Endothelial cell of umbilical vein (primary cell): Measurements from ENCODE around the gene KIF6. TPM values are rescaled to one million over a fixed set of nuclear protein-coding genes. Genes with fewer than 3 reads are reported as not detected.

Experiments used
- BruUV-seq: library from RNA; stranded (reverse); fragments of 400-500 nt; replicated peaks from 2 replicates; lab custom pipeline; 2021; lab: Mats Ljungman, UMichigan
- CTCF ChIA-PET: fragments of 300-600, 350-600 bp; sonication (Branson Sonifier 250); formaldehyde crosslinking; loops from one replicate; lab custom pipeline; 2021; ENCODE audit warnings: antibody characterized with exemption, inconsistent platforms; lab: Charles Lee
- POLR2A ChIA-PET: fragments of 300-600, 350-600 bp; sonication (Branson Sonifier 250); formaldehyde crosslinking; loops from one replicate; lab custom pipeline; 2021; ENCODE audit warnings: antibody characterized with exemption, inconsistent platforms; lab: Charles Lee
- DNase-seq: peaks from one replicate; pipeline ENCODE4 v3.0.0-alpha.2; 2011; ENCODE audit warnings: low read depth, low spot score
- FAIRE-seq: peaks from 2 replicates; lab custom pipeline; 2011; peaks lifted over from hg19 to GRCh38; lab: Jason Lieb, UNC
- H2AFZ ChIP-seq: 2 replicates; pipeline ENCODE4 v1.6.0; 2012; ENCODE audit warnings: low read depth, low read length, control low read depth, inconsistent platforms
- H3K27ac ChIP-seq: 2 replicates; pipeline ENCODE4 v1.5.1; 2011; ENCODE audit warnings: low read depth, mild to moderate bottlenecking, control low read depth, low read length, moderate library complexity; ENCODE audit not compliant: insufficient read depth
- H3K27me3 ChIP-seq, 2 experiments: 2 replicates each; pipeline versions ENCODE4 v1.6.0 to v1.6.1; 2011; ENCODE audit warnings: low read length in 2 of 2, mixed read lengths in 1 of 2; ENCODE audit not compliant: control insufficient read depth in 2 of 2, insufficient read depth in 2 of 2
- H3K36me3 ChIP-seq, 2 experiments: 2 replicates in 1 of 2; 3 replicates in 1 of 2; pipeline ENCODE4 v1.5.1; 2011; ENCODE audit warnings: low read length in 2 of 2, mild to moderate bottlenecking in 1 of 2, moderate library complexity in 1 of 2; ENCODE audit not compliant: control insufficient read depth in 2 of 2, insufficient read depth in 2 of 2; ENCODE audit errors: extremely low read depth in 1 of 2
- H3K4me1 ChIP-seq: 3 replicates; pipeline ENCODE4 v1.5.1; 2011; ENCODE audit warnings: mild to moderate bottlenecking, low read length; ENCODE audit not compliant: control insufficient read depth, insufficient read depth; ENCODE audit errors: extremely low read depth
- H3K4me2 ChIP-seq: 2 replicates; pipeline ENCODE4 v1.6.1; 2011; ENCODE audit warnings: low read length, control low read depth, mixed read lengths; ENCODE audit not compliant: insufficient read depth
- H3K4me3 ChIP-seq, 3 experiments: fragments of 200-600 bp in 1 of 3; sonication (generic), shearing (Covaris generic) in 1 of 3; replicated peaks in 1 of 3; 2 replicates each; pipeline ENCODE4 v1.5.1; 2011 to 2016; ENCODE audit warnings: control low read depth in 3 of 3, low read length in 3 of 3, mild to moderate bottlenecking in 2 of 3, inconsistent platforms in 1 of 3, low read depth in 1 of 3, moderate library complexity in 1 of 3; ENCODE audit not compliant: insufficient read depth in 1 of 3
- H3K79me2 ChIP-seq: 2 replicates; pipeline ENCODE4 v1.6.0; 2012; ENCODE audit warnings: low read length, inconsistent platforms; ENCODE audit not compliant: control insufficient read depth, insufficient read depth
- H3K9ac ChIP-seq: replicated peaks from 2 replicates; pipeline ENCODE3; 2011; ENCODE audit warnings: low read length, control low read depth; ENCODE audit not compliant: insufficient read depth; ENCODE audit errors: extremely low read depth
- H3K9me1 ChIP-seq: replicated peaks from 3 replicates; pipeline ENCODE4 v1.6.0; 2011; ENCODE audit warnings: mild to moderate bottlenecking, low read length; ENCODE audit not compliant: control insufficient read depth, insufficient read depth; ENCODE audit errors: extremely low read depth
- H3K9me3 ChIP-seq: replicated peaks from 2 replicates; pipeline ENCODE4 v1.5.1; 2012; ENCODE audit warnings: low read length, inconsistent platforms; ENCODE audit not compliant: control insufficient read depth, insufficient read depth
- H4K20me1 ChIP-seq: replicated peaks from 2 replicates; pipeline ENCODE3; 2011; ENCODE audit warnings: mild to moderate bottlenecking, low read length; ENCODE audit not compliant: control insufficient read depth, insufficient read depth; ENCODE audit errors: extremely low read depth
- EZH2 ChIP-seq: IDR thresholded peaks from 2 replicates; pipeline ENCODE4 v1.6.1; 2012; ENCODE audit warnings: borderline replicate concordance, low read depth, mild to moderate bottlenecking, moderate library complexity, low read length, inconsistent platforms; ENCODE audit not compliant: severe bottlenecking
- FOS ChIP-seq: IDR thresholded peaks from 2 replicates; pipeline ENCODE4 v1.6.1; 2011; ENCODE audit warnings: mild to moderate bottlenecking, low read length, moderate library complexity, borderline replicate concordance; ENCODE audit not compliant: insufficient read depth
- GATA2 ChIP-seq: IDR thresholded peaks from 2 replicates; pipeline ENCODE4 v1.7.0; 2011; ENCODE audit warnings: low read depth, mild to moderate bottlenecking, moderate library complexity, mixed read lengths, low read length; ENCODE audit not compliant: insufficient read length, insufficient read depth
- JUN ChIP-seq: IDR thresholded peaks from 2 replicates; pipeline ENCODE4 v1.6.1; 2011; ENCODE audit warnings: borderline replicate concordance, low read depth; ENCODE audit not compliant: insufficient read length, insufficient read depth
- MYC ChIP-seq: IDR thresholded peaks from one replicate; pipeline ENCODE4 v1.6.1; 2011; ENCODE audit warnings: mild to moderate bottlenecking, low read depth, low read length
- POLR2A ChIP-seq: IDR thresholded peaks from 2 replicates; pipeline ENCODE4 v1.6.1; 2012; ENCODE audit warnings: low read depth, mild to moderate bottlenecking, control low read depth, low read length
- POLR2AphosphoS5 ChIP-seq: IDR thresholded peaks from 2 replicates; pipeline ENCODE4 v1.6.1; 2012; ENCODE audit warnings: low read depth, mild to moderate bottlenecking, control low read depth, low read length, moderate library complexity; ENCODE audit not compliant: insufficient read depth
- dilution Hi-C: fragments of 300-500 bp; cut with MboI; formaldehyde crosslinking; loops from one replicate; pipeline ENCODE4 v1.15.0; 2019; ENCODE audit warnings: low sequenced_read_pairs; ENCODE audit not compliant: extremely low pct_ligation_motif_present
- intact Hi-C: fragments of 100-400 bp; cut with micrococcal nuclease; formaldehyde crosslinking; loops from one replicate; pipeline ENCODE4 v1.10.0; 2022
- polyA plus RNA-seq, 4 experiments: library from polyadenylated mRNA; depleted of rRNA in 3 of 4; stranded (reverse) in 3 of 4; unstranded in 1 of 4; fragments of >200 nt; gene quantifications; 2 replicates each; pipeline versions ENCODE4 v1.2.1 to v1.2.3, GENCODE V29; 2011 to 2012; ENCODE audit warnings: missing spikeins in 1 of 4
- total RNA-seq: library from RNA; stranded (reverse); gene quantifications from 2 replicates; pipeline ENCODE4 v1.2.3, GENCODE V29; 2021
- TF ChIP-seq, protein P1 (sequence below), 2 donors: IDR thresholded peaks; 1 replicate in 1 of 2; 2 replicates in 1 of 2; pipeline ENCODE4 v1.5.1; 2011; ENCODE audit warnings: low read length in 2 of 2, mild to moderate bottlenecking in 2 of 2, moderate library complexity in 2 of 2, control low read depth in 1 of 2, inconsistent platforms in 1 of 2, low read depth in 1 of 2; ENCODE audit not compliant: insufficient read depth in 1 of 2; ENCODE audit errors: extremely low read depth in 1 of 2
- TF ChIP-seq, protein P2 (sequence below): IDR thresholded peaks from 2 replicates; pipeline ENCODE4 v1.6.1; 2011; ENCODE audit not compliant: insufficient read depth, insufficient read length

The KIF6 gene
- total and polyA plus RNA-seq, 2 donors (not counting 3 experiments of a cell fraction or from before 2014, with no cell fraction given), result not detected

DNA sequence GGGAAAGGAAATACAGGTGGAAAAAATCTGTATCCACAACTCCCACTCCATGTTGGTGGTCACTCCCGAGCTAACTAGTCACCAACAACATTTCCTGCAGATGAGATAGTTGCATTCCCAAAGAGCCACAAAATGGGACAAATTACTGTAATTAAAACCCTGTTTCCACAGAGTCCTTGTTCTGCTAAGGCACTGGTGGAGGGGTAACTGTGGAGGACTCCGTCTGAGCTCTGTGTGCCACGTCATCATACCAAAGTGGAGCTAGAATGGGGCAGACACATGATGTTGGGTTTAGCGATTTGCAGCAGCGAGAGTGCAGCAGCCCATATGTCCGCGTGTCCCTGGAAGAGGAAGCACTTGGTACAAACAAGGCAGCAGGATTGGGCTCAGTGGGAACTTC, 230.2 kb downstream of the KIF6 start:
- no peak overlapping the region for H3K4me3 ChIP-seq
- BruUV-seq, result no TSS peak
- POLR2A ChIA-PET, result no interaction called here

More for the DNA sequence above, 230.2 kb downstream of the KIF6 start:
- CTCF ChIA-PET, result no interaction called here
- Histone ChIP-seq H3K4me2 (no peak overlapping the region), H3K9me1 (no peaks in the 10 kb centered on the region), H4K20me1 (no peaks in the 10 kb centered on the region), H2AFZ (no peak overlapping the region), H3K4me1 (no peaks in the 10 kb centered on the region), H3K9ac (no peak overlapping the region), H3K79me2 (no peaks in the 10 kb centered on the region), H3K27me3 (no peaks in the 10 kb centered on the region), H3K36me3 (no peaks in the 10 kb centered on the region), H3K9me3 (no peaks in the 10 kb centered on the region), H3K27ac (no peak overlapping the region)
- dilution Hi-C loops (no loop called here), intact Hi-C loops (loop anchor here (10.0 kb wide), 1 partner anchor 650 kb away; no protein-coding TSS in a partner anchor)
- DNase-seq (no peak), FAIRE-seq (no peak)
- TF ChIP-seq POLR2AphosphoS5, result no peak
- no peak for TF ChIP-seq EZH2
- TF ChIP-seq MYC, result no peak
- TF ChIP-seq POLR2A, result no peak
- TF ChIP-seq, protein P1, sequence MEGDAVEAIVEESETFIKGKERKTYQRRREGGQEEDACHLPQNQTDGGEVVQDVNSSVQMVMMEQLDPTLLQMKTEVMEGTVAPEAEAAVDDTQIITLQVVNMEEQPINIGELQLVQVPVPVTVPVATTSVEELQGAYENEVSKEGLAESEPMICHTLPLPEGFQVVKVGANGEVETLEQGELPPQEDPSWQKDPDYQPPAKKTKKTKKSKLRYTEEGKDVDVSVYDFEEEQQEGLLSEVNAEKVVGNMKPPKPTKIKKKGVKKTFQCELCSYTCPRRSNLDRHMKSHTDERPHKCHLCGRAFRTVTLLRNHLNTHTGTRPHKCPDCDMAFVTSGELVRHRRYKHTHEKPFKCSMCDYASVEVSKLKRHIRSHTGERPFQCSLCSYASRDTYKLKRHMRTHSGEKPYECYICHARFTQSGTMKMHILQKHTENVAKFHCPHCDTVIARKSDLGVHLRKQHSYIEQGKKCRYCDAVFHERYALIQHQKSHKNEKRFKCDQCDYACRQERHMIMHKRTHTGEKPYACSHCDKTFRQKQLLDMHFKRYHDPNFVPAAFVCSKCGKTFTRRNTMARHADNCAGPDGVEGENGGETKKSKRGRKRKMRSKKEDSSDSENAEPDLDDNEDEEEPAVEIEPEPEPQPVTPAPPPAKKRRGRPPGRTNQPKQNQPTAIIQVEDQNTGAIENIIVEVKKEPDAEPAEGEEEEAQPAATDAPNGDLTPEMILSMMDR (IDR thresholded peaks at IDR 0.05; ENCODE audit: extremely low read depth in 1 of 2, insufficient read depth in 1 of 2, low read depth in 1 of 2, low read length in 2 of 2), result no peak
- TF ChIP-seq JUN, result no peak
- no peak for TF ChIP-seq FOS
- TF ChIP-seq GATA2, result no peak
- TF ChIP-seq, protein P2, sequence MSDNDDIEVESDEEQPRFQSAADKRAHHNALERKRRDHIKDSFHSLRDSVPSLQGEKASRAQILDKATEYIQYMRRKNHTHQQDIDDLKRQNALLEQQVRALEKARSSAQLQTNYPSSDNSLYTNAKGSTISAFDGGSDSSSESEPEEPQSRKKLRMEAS, result no peak
